ENCODE measurements around the gene FAM25G.
"Not testable (repeated sequence)": the region's sequence is repeated elsewhere in the genome, so short reads cannot be mapped to it uniquely, and the experiment has no call there.

The FAM25G gene

DNA sequence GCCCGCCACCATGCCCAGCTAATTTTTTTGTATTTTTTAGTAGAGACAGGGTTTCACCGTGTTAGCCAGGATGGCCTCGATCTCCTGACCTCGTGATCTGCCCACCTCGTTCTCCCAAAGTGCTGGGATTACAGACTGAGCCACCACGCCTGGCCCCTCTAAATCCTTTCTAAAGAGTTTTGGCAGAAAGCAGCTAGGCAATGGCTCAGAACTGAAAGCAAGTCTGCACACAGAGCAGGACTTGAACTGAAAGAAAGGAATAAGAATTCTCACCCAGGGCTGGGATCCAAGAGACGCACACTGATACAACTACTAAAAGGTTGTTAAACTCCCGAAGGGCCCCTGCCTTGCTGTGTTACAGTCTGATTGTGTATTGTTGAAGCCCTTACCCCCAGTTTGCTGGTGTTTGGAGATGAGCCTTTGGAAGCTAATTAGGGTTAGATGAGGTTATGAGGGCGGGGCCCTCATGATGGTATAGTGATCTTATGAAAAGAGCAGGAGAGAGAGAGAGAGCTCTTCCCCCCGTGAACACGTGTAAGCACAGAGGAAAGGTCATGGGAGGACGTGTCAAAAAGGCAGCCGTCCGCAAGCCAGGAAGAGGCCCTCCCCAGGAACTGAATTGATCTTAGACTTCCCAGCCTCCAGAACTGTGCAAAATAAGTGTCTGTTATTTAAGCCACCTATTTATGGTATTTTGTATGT lies 26.1 kb downstream of the FAM25G start:
- in situ Hi-C loops (cut with HindIII; ENCODE audit: low sequenced_read_pairs) = not testable (repeated sequence)

DNA sequence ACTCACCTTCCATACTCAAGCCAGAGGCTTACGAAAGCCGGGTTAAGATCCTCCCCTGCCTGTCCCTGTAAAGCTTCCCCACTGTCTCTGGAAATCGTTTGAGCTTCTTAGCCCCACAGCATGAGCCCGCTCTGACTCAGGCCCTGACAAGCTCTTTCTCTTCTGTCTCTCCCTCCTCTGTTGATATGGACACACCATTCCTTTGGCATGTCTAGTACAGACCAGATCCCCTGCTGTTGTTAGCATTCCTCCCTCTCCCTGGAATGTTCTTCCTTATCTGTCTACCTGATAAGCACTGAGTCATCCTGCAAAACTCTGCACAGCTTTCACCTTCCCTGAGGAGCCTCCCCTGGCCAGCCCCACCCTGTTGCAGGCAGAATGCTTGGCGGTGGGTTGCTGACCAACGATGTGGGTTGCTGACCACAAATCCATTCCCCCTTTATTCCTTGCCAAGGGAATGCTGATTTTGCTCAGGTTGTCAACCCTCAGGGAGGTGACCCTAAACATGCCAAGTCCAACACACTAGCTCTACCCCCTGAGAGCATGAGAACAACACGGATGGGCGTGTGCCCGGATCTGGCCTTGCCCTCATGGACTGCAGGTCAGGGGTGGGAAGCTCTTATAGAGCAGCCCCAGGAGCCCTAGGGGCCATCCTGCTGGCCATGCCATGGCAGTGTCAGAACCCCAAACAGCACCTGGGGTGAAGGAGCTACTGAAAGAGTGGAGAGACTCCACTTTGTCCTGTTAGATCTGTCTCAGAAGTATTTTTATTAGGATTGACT lies 28.7 kb downstream of the FAM25G start:
- in situ Hi-C loops (cut with HindIII; ENCODE audit: low sequenced_read_pairs) = not testable (repeated sequence)

DNA sequence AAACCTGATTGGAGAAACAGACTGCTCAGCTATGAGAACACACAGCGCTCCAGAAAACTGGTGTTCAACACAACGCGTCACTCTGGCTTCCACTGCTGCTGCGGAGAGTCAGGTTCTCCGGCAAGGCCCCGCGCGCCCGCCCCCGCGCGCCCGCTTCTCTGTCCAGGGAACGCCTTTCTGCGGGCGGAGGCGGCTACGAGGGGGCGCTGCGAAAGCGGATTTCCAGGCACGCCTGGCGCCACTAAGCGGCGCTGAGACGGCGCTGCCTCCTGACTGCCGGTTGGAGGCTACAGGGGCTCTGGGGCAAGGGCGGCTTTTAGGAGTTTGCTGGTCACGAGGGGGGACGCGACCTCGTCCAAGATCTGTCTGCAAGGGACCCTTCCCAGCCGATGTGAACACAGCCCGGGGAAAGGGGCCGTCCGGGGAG lies 30.2 kb downstream of the FAM25G start:
- in situ Hi-C loops (cut with HindIII; ENCODE audit: low sequenced_read_pairs) = not testable (repeated sequence)

DNA sequence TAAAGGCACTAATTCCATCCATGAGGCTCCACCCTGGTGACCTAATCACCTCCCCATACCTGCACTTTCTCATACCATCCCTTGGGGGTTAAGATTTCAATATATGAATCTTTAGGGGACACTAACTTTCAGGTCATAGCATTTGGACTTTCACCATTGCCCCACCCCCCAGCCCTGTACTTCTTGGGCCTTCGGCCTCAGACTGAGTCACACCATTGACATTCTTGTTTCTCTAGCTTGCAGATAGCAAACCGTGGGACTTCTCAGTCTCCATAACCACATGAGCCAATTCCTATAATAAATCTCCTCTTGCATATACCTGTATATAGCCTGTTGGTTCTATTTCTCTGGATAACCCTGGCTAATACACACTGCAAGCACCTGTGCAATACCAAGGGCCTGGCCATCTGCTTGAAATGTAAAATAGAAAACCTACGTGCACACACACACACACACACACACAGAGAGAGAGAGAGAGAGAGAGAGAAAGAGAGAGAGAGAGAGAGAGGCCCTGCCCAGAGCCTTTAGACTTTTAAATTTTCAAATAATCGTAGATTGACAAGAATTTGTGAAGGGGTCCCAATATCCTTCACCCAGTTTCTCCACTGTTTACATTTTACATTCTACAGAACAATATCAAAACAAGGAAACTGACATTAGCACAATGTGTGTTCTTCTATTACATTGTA lies 32.9 kb downstream of the FAM25G start:
- in situ Hi-C loops (cut with HindIII; ENCODE audit: low sequenced_read_pairs) = no loop called here

DNA sequence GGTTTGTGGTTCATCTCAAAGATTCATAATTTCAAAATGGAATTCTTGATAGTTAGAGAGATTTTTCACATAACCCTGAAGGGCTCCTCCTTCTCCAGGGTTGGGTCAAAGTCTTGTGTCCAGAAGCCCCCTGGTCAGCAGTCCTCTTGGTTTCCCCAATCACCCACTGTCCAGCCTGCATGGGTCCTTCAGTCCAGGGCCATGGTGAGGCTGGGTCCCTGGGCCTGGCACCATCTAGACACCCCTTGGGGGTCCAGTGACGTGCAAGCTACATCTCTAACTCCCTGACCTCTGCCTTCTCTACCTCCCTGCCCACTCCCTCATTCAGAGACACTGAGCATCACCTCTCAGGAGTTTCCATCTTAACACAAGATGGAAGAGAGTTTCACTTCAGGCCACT lies 33.7 kb downstream of the FAM25G start:
- in situ Hi-C loops (cut with HindIII; ENCODE audit: low sequenced_read_pairs) = no loop called here

DNA sequence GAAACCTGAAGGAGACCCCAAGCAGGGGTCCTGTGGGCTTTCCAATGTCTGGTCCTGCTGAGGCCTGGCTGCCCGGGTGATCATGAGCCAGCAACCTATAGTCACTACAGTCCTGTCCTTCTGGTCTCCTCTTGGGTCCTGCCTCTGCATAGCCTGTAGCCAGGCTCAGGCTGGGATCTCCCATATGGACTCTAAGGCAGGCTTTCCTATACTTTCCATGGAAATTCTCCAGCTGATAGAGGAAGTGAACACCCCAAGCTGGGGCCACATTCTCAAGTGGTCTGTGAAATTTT lies 34.0 kb downstream of the FAM25G start:
- in situ Hi-C loops (cut with HindIII; ENCODE audit: low sequenced_read_pairs) = no loop called here

DNA sequence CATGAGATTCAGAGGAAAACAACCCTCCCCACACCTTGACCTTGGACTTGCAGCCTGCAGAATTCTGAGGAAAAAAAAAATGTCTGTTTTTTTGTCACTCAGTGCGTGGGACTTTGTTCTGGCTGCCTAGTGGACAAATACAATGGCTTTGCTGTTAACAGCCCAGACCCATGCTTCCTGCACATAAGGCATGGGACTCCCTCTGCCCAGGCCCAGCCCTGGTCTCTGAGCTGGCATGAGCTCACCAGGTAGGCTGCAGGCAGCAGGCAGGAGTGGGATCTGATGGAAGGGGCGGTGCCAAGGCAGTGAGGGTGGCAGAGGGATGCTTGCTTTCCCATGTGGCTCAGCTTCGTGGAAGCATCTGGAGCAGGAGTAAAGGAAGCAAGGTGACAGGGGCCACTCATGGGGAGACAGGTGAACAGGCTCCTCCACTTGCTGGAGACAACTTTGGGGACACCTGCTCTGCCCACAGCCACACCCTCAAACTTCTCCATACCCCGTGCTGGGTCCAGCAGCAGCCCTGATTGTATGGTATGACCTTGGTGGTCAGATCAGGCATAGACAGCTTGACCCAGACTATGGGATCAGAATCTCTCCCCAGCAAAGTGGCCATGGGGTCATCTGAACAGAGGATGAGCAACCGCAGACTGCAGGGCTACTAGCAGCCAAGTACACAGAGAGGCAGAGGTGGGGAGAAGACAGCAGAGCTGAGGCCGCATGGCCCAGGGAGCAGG lies 34.5 kb downstream of the FAM25G start:
- in situ Hi-C loops (cut with HindIII; ENCODE audit: low sequenced_read_pairs) = no loop called here

DNA sequence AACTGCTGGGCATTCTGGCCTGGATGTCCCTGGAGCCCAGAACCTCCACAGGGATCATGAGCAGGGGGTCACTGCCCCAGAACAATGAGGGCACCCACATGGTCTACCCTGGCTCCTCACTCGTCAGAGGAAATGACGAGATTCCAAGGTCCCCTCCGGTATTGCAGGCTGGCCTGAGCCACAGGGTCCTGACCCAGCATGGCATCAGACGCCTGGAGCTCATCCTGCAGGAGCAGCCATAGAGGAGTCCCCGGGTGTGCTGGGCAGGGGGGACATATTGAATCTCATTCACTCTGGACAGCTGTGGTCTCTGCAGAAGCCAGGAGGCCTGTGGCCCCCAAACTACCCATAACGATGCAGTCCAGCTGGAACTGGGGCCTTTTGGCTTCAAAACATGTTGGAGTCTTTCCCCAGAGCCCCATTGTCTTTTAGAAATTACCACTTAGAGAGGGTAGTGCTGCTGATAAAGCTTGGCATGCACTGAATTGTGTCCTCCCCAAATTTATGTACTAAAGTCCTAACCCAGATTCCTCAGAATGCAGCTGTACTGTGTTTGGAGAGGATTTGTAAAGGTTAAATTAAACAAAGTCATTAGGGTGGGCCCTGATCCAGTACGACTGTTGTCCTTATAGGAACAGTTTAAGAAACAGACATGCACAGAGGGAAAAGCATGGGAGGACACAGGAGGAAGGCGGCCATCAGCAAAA lies 35.3 kb downstream of the FAM25G start:
- in situ Hi-C loops (cut with HindIII; ENCODE audit: low sequenced_read_pairs) = no loop called here

DNA sequence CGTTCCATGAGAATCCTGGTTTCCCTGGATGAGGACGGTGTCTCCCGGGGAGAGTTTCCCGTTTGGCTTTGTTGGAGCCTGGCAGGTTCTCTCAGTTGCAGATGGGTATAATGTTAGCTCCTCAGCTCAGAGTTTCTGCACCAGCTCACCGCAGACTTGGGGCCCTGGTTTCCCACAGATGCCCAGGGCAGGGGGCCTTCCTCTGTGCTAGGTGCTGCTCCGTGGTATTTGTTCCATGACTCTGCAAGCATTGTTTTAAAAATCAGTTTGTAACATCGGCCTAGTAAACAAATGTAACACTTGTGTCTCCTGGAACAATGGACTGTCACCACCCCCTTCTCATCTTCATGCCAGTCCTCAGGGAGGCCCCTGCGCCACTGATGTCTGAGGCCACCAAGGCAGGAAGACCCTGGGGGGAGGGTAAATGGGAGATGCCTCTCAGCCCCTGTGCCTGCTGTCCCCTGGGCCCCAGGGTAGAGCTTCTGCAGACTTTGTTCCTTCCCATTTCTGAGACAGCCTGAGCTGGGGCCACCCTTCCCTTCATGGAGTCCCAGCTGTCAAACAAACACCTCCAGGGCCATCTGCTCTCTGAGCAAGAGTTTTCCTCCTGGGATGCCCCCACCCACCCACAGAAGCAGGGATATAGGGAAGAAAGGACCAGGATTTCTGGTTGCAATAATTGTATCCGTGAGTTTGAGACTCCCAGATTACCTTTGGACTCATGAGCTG lies 36.0 kb downstream of the FAM25G start:
- in situ Hi-C loops (cut with HindIII; ENCODE audit: low sequenced_read_pairs) = not testable (repeated sequence)

DNA sequence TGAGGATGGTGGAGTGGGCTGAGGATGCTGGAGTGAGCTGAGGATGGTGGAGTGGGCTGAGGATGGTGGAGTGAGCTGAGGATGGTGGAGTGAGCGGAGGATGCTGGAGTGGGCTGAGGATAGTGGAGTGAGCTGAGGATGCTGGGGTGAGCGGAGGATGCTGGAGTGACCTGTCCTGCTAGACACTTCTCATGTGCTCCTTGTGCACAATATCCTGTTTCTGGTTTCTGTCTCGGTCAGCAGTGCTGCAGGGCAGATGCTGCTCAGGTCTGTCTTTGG lies 36.8 kb downstream of the FAM25G start:
- in situ Hi-C loops (cut with HindIII; ENCODE audit: low sequenced_read_pairs) = no loop called here

DNA sequence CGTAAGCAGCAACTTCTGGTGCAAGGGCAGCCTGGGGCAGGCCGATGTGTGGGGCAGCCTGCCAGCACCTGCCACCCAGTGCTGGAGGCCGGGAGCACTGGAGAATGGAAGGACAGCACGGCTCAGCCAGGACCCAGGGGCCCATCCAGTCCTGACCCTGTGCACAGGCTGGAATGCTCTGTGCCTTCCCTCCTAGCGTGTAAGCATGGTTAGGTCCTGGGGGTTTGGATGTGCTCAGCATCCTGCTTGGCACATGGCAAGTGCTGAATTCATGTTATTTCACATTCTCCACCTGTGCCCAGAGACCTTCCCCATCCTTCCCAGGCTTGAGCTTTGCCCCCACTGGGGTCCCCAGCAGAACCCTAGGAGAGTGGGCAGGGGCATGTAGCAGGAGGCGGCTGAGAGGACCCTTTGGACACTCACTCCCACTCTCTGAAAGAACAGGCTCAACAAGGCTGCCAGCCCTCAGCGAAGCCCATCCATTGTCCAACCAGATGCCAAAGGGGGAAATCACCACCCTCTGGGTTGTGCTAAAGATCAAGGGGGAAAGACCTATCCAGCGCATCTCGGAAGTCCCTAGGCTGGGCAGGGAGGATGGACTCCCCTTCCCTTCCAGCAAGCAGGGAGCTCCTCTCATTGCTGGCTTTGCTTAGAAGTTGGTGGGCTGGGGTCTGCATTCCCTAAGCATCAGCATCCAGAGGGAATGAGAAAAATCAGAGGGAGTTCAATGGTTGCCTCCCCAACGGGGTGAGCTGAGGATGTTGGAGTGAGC lies 37.3 kb downstream of the FAM25G start:
- in situ Hi-C loops (cut with HindIII; ENCODE audit: low sequenced_read_pairs) = no loop called here

DNA sequence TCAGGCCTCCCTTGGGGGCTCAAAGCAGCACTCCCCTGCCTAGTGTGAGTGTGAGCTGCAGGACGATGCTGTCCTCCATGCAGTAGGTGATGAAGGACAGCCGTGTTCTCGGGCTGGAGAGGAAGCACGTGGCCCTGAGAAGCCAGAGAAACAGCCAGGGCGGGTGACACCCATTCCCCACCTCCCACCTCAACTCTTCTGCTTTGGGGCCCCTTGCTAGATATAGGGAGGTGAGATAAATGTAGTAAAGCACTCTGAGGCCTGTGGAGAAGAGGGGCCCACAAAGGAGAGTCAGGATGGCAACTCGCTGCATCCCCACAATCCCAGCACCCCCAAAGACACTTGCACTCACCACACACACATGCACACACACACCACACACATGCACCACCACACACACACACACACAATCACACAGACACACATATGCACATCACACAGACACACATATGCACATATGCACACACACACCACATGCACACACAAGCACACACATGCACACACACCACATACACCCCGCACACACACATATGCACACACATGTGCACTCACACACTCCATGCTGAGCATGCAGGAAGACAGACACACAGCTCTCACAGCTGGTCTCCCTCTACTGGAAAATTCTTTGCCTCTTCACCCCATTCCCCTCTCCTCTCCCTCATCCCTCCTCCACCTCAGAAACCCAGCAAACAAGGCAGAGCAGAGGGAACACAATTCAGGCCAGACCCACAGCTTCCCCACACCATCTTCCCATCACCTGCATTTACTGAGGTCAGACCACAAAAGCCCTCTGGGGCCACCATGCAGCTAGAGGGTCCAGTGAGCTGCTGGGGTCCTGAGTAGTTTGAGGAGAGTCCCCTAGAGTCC lies 38.1 kb downstream of the FAM25G start:
- in situ Hi-C loops (cut with HindIII; ENCODE audit: low sequenced_read_pairs) = no loop called here

DNA sequence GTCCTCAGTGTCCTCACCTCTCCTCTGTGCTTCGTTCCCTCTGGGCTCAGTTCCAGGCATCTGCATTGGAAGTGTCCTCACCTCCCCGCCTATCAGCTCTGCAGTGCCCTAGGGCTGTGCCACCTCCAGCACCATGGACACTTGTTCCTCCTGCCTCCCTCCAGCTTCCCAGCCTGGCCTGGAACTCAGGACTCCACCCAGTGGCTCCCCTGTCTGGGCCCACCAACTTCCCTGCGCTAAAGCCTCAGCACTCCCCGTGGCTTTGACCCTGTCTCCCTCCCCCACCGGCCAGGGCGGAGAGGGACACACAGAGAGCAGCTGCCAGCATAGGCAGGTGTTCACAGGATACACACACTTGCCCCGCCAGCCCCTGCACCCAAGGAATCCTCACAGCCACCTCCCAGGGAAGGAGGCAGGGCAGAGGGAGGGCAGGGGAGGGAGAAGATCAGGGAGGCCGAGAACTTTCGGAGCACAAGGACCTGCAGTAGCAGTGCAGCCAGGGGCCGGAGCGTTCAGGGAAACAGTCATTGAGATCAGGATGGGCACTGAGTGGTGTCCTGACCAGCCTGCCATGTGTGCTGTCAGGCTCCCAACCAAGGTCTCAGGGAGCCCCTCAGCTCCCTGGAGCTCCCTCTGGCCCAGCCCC lies 38.9 kb downstream of the FAM25G start:
- in situ Hi-C loops (cut with HindIII; ENCODE audit: low sequenced_read_pairs) = no loop called here

DNA sequence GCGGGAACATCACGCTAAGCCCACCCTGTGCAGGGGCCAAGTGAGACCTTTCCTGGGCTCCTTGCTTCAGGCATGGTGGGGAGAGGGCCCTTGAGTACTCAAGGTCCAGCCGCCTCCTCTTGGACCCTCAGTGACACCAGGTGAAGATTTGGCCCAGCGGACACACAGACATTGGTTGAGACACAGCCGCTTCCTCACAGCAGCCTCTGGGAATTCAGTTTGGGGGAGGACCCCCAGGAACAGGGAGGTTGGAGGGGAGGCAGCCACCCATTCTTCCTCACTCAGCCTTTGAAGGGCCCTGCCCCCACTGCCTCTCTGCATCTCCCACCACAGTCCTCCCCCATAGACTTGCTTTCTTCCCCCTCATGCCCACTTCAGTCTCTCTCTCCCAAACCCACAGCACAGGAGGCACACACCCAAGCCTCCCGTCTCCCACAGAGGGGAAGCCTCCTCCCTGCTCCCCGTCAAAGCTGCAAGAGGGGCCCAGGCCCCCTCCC lies 39.5 kb downstream of the FAM25G start:
- in situ Hi-C loops (cut with HindIII; ENCODE audit: low sequenced_read_pairs) = no loop called here

DNA sequence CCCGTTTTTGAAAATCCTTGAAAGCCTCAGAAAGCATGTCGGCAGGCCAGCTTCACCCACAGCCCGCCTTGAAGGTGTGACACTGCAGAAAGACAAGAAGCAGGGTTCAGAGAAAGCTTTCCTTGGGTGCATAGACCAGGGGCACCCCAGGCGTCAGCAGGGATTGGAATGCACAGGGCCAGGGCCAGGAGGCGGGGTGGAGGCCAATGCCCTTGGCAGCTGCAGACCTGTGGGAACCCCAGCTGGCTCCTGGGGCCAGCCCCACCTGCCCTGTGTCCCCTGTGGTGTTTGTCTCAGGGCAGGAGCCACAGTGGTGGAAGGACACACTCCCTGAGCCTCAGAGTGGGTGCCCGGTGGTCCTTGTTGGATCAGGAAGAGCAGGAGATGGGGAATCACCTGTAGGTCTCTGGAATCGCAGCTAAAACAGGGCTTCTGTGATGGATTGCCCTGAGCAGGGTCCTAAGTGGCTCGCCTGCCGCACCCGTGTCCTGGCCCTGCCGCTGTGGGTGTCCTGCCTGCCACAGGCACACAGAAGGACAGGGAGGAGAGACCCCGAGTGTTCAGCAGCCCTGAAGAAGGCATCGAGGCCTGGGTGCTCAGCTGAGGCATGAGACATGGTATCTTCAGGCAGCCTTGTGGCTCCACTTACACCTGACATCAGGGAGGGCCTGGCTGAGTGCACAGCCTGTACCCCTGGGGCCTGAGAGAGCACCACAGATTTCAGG lies 40.1 kb downstream of the FAM25G start:
- in situ Hi-C loops (cut with HindIII; ENCODE audit: low sequenced_read_pairs) = no loop called here

DNA sequence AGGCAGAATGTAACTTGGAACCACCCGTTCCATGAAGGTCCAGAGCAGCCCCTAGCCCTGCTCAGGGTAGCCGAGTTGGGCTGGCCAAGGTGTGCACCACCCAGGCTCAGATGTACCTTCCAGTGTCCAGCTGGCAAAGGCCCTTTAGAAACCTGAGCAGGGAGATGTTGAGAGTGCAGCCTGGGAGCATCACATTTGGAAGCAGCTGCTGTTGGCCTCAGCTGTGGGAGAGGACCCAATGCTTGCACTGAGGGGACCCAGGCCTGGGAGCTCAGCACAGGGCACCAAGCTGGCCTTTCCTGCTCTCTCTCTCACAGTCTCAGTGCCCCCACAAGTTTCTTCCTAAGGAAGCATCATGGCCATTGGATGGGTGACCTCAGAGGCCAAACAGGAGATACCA lies 41.1 kb downstream of the FAM25G start:
- in situ Hi-C loops (cut with HindIII; ENCODE audit: low sequenced_read_pairs) = no loop called here

DNA sequence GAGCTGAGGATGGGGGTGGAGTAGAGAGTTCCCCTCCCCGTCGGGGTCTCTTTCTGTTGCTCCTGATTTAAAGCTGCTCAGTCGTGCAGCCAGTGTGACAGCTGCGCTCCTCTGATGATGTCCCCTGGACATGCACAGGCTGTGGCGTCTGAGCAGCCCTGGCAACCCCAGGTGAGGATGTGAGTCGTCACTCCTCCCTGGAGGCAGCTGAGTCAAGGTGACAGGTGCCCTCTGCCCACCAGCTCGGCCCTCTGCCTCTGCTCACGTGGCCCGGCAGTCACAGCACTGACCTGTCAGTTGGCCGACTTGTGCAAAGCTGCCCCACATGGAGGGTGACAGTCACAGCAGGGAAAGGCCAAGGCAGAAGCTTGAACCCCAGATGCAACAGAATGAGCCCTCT lies 41.5 kb downstream of the FAM25G start:
- in situ Hi-C loops (cut with HindIII; ENCODE audit: low sequenced_read_pairs) = no loop called here
